ENCODE results near the gene PGRMC2. TPM values are rescaled to one million over a fixed set of nuclear protein-coding genes. Genes with fewer than 3 reads are reported as not detected.

PGRMC2 gene
- total and polyA plus RNA-seq, 2 donors (not counting 1 experiment from before 2014, with no cell fraction given), result 30.4 to 95.6 TPM

GRCh38 chr4:128221586-128221985 is 66.0 kb downstream of the PGRMC2 start:
- no peak overlapping the region for H3K9ac ChIP-seq (ENCODE audit: insufficient read depth, low read length)
- no peaks in the 10 kb centered on the region for H4K20me1 ChIP-seq (ENCODE audit: control insufficient read depth, extremely low read depth, insufficient read depth, low read length)
- no peaks in the 10 kb centered on the region for H3K79me2 ChIP-seq (ENCODE audit: control insufficient read depth, insufficient read depth, low read length)
- no peak overlapping the region for H3K27ac ChIP-seq (ENCODE audit: insufficient read depth, low read length)
- H3K36me3 ChIP-seq (ENCODE audit: control insufficient read depth, insufficient read depth, low read length), result no peaks in the 10 kb centered on the region
- no peaks in the 10 kb centered on the region for H3K27me3 ChIP-seq (ENCODE audit: control insufficient read depth, insufficient read depth, low read length)
- no peak overlapping the region for H3K4me3 ChIP-seq (replicated peaks in 1 of 4; ENCODE audit: control extremely low read depth in 1 of 4, insufficient read depth in 1 of 4, low read depth in 3 of 4, low read length in 4 of 4)
- peak in 1 of 2 donors; percentile 79 for DNase-seq (ENCODE audit: low read depth in 2 of 2)
- H2AFZ ChIP-seq (ENCODE audit: low read length), result no peak overlapping the region
- TF ChIP-seq EZH2 (IDR thresholded peaks at IDR 0.05; ENCODE audit: low read length, missing control alignments) (no peak), CTCF (conservative IDR thresholded peaks at IDR 0.05 in 1 of 2, IDR thresholded peaks at IDR 0.05 in 1 of 2; ENCODE audit: low read depth in 1 of 2, low read length in 2 of 2) (no peak)
- peaks cover 7% of the 10 kb centered on the region for H3K4me1 ChIP-seq (ENCODE audit: control insufficient read depth, extremely low read depth, insufficient read depth, low read length)
- H3K4me2 ChIP-seq (ENCODE audit: extremely low read depth, insufficient read depth, low read length), result no peak overlapping the region
- no peaks in the 10 kb centered on the region for H3K9me3 ChIP-seq (ENCODE audit: control insufficient read depth, insufficient read depth, low read depth, low read length)

GRCh38 chr4:128220286-128221235 is 67.1 kb downstream of the PGRMC2 start:
- Histone ChIP-seq H3K4me2 (ENCODE audit: extremely low read depth, insufficient read depth, low read length) (peak overlapping the region; percentile 68), H3K27ac (ENCODE audit: insufficient read depth, low read length) (no peak overlapping the region)
- DNase-seq (ENCODE audit: low read depth in 2 of 2), result peak; percentile 74 to 88

More at GRCh38 chr4:128220286-128221235, 67.1 kb downstream of the PGRMC2 start:
- H3K79me2 ChIP-seq (ENCODE audit: control insufficient read depth, insufficient read depth, low read length), result no peaks in the 10 kb centered on the region
- H3K4me3 ChIP-seq (replicated peaks in 1 of 4; ENCODE audit: control extremely low read depth in 1 of 4, insufficient read depth in 1 of 4, low read depth in 3 of 4, low read length in 4 of 4), result no peak overlapping the region
- no peaks in the 10 kb centered on the region for H4K20me1 ChIP-seq (ENCODE audit: control insufficient read depth, extremely low read depth, insufficient read depth, low read length)
- no peak overlapping the region for H3K9ac ChIP-seq (ENCODE audit: insufficient read depth, low read length)
- no peaks in the 10 kb centered on the region for H3K36me3 ChIP-seq (ENCODE audit: control insufficient read depth, insufficient read depth, low read length)
- H3K4me1 ChIP-seq (ENCODE audit: control insufficient read depth, extremely low read depth, insufficient read depth, low read length), result peaks cover 7% of the 10 kb centered on the region
- TF ChIP-seq CTCF (conservative IDR thresholded peaks at IDR 0.05 in 1 of 2, IDR thresholded peaks at IDR 0.05 in 1 of 2; ENCODE audit: low read depth in 1 of 2, low read length in 2 of 2), result peak in 1 of 2 donors; percentile 25
- TF ChIP-seq EZH2 (IDR thresholded peaks at IDR 0.05; ENCODE audit: low read length, missing control alignments), result no peak
- no peak overlapping the region for H2AFZ ChIP-seq (ENCODE audit: low read length)
- H3K27me3 ChIP-seq (ENCODE audit: control insufficient read depth, insufficient read depth, low read length), result no peaks in the 10 kb centered on the region
- H3K9me3 ChIP-seq (ENCODE audit: control insufficient read depth, insufficient read depth, low read depth, low read length), result no peaks in the 10 kb centered on the region

Other genes starting within 250 kb of the PGRMC2 start
- 16.8 and 18.5 TPM in 2 replicates for gene LARP1B, start 226.5 kb downstream of the PGRMC2 start, total RNA-seq
- 13.6 and 17.1 TPM in 2 replicates for gene LARP1B, start 226.5 kb downstream of the PGRMC2 start, polyA plus RNA-seq